WERI-Rb-1 (cell line): ENCODE results near the gene RIMS4.
"Not testable (repeated sequence)": the region's sequence is repeated elsewhere in the genome, so short reads cannot be mapped to it uniquely, and the experiment has no call there.

Source experiments
- DNase-seq: peaks from one replicate; pipeline ENCODE4 v3.0.0-alpha.2; 2020
- H3K27ac ChIP-seq: fragments of 250-450 bp; sonication (Bioruptor Pico); 2 replicates; pipeline ENCODE4 v1.5.1; 2020; ENCODE audit warnings: mild to moderate bottlenecking, moderate library complexity
- H3K27me3 ChIP-seq: fragments of 250-450 bp; sonication (Bioruptor Pico); 2 replicates; pipeline ENCODE4 v1.5.1; 2021; ENCODE audit warnings: mild to moderate bottlenecking, low read depth, moderate library complexity; ENCODE audit not compliant: insufficient read depth, severe bottlenecking
- H3K36me3 ChIP-seq: fragments of 250-450 bp; sonication (Bioruptor Pico); 2 replicates; pipeline ENCODE4 v1.5.1; 2020; ENCODE audit warnings: mild to moderate bottlenecking, moderate library complexity
- H3K4me3 ChIP-seq: 2 replicates; pipeline ENCODE4 v1.5.1; 2011; ENCODE audit warnings: low read depth, mild to moderate bottlenecking, control low read depth, low read length
- H3K9me3 ChIP-seq: fragments of 250-450 bp; sonication (Bioruptor Pico); 2 replicates; pipeline ENCODE4 v1.5.1; 2021; ENCODE audit warnings: mild to moderate bottlenecking, moderate library complexity; ENCODE audit not compliant: severe bottlenecking
- TF ChIP-seq, protein P1 (sequence below): IDR thresholded peaks from 2 replicates; pipeline ENCODE4 v1.5.1; 2011; ENCODE audit warnings: low read depth, mild to moderate bottlenecking, control low read depth, inconsistent platforms, low read length

The RIMS4 gene

DNA sequence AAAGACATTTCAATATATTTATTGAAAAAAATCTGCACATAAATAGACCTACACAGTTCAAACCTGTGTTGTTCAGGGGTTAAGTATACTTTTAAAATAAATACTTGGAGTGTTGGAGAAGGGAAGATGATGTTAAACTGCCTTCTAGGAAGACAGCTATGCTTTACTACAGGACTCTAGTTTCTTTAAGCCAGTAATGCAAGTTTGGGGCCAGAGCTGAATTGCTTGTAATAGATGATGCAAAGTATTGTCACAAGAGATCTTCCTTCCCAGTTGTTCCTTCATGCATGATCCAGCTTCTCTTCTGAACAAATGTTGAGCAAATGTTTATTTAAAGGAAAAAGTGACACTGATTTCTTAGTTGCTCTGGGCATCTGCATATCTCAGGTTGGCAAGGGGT, 20.2 kb upstream of the RIMS4 start:
- Histone ChIP-seq H3K36me3 (no peaks in the 10 kb centered on the region), H3K27ac (no peak overlapping the region), H3K27me3 (no peaks in the 10 kb centered on the region), H3K9me3 (peaks cover 4% of the 10 kb centered on the region), H3K4me3 (no peak overlapping the region)
- DNase-seq, result no peak
- TF ChIP-seq, protein P1, sequence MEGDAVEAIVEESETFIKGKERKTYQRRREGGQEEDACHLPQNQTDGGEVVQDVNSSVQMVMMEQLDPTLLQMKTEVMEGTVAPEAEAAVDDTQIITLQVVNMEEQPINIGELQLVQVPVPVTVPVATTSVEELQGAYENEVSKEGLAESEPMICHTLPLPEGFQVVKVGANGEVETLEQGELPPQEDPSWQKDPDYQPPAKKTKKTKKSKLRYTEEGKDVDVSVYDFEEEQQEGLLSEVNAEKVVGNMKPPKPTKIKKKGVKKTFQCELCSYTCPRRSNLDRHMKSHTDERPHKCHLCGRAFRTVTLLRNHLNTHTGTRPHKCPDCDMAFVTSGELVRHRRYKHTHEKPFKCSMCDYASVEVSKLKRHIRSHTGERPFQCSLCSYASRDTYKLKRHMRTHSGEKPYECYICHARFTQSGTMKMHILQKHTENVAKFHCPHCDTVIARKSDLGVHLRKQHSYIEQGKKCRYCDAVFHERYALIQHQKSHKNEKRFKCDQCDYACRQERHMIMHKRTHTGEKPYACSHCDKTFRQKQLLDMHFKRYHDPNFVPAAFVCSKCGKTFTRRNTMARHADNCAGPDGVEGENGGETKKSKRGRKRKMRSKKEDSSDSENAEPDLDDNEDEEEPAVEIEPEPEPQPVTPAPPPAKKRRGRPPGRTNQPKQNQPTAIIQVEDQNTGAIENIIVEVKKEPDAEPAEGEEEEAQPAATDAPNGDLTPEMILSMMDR, result no peak

DNA sequence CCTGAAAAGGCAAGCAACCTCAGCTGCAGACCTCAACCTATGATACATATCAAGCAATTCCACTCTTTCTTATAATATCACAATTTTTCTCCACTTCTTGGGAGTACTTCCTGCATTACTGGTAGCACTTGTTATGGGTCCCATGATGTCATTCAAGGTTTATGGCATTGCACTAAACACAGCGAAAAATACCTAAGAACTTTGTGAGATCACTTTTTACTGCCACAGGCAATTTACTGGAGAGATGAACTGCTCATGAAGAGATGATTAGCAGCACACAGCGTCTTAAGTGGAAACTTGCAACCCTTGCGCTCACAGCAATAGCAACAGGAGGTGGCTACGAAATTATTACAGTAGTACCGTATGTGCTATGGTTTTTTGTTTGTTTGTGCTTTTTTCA, 19.3 kb upstream of the RIMS4 start:
- no peaks in the 10 kb centered on the region for H3K27me3 ChIP-seq
- no peak for DNase-seq
- TF ChIP-seq, protein P1, result no peak
- no peaks in the 10 kb centered on the region for H3K36me3 ChIP-seq
- no peak overlapping the region for H3K4me3 ChIP-seq
- peaks cover 4% of the 10 kb centered on the region for H3K9me3 ChIP-seq
- H3K27ac ChIP-seq, result no peak overlapping the region

DNA sequence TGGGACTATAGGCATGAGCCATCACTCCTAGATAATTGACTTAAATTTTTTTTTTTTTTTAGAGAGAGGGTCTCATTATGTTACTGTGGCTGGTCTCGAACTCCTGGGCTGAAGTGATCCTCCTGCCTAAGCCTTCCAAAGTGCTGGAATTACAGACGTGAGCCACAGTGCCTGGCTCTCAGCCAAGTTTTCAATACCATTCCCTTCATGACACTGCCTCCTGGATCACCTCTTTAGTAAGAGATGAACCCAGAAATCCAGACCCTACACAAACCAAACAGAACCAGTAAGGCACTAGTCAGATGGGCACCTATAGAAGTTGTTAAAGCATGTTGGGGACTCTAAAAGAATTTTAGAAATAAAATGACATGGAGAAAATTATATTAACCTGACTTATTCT, 18.3 kb upstream of the RIMS4 start:
- no peak overlapping the region for H3K4me3 ChIP-seq
- H3K9me3 ChIP-seq, result peaks cover 4% of the 10 kb centered on the region
- H3K27me3 ChIP-seq, result no peaks in the 10 kb centered on the region
- no peak for DNase-seq
- H3K27ac ChIP-seq, result no peak overlapping the region
- TF ChIP-seq, protein P1, result no peak
- no peaks in the 10 kb centered on the region for H3K36me3 ChIP-seq

DNA sequence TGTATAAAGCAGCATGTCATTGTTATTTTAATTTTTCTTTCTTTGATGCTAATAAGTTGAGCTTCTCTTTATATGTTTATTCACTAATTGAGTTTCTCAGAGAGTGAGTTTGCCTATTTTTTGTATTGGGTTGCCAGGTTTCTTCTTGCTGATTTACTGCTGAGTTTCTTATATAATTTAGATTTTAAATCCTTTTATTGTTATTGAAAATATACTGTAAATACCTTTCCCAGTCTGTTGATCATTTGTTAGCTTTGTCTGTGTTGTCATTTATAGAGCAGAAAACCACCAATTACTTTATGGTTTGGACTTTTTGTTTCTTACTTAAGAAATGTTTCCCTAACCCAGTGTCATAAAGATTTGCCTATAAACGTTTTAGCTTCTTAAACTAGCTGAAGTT, 17.1 kb upstream of the RIMS4 start:
- H3K27ac ChIP-seq, result no peak overlapping the region
- H3K36me3 ChIP-seq, result no peaks in the 10 kb centered on the region
- H3K9me3 ChIP-seq, result peaks cover 4% of the 10 kb centered on the region
- H3K4me3 ChIP-seq, result no peak overlapping the region
- DNase-seq, result no peak
- no peaks in the 10 kb centered on the region for H3K27me3 ChIP-seq
- TF ChIP-seq, protein P1, result no peak

DNA sequence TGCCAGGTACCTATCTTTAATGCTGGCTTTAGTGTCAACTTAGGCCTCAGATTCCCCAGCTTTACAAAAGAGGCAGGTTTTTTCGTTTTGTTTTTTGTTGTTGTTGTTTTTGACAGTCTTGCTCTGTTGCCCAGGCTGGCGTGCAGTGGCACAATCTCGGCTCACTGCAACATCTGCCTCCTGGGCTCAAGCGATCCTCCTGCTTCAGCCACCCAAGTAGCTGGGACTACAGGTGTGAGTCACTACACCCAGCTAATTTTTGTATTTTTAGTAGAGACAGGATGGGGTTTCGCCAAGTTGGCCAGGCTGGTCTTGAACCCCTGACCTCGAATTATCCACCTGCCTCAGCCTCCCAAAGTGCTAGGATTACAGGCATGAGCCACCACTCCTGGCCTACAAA, 11.2 kb upstream of the RIMS4 start:
- not testable (repeated sequence) for DNase-seq, H3K9me3 ChIP-seq, H3K36me3 ChIP-seq, H3K27me3 ChIP-seq, H3K4me3 ChIP-seq, H3K27ac ChIP-seq

DNA sequence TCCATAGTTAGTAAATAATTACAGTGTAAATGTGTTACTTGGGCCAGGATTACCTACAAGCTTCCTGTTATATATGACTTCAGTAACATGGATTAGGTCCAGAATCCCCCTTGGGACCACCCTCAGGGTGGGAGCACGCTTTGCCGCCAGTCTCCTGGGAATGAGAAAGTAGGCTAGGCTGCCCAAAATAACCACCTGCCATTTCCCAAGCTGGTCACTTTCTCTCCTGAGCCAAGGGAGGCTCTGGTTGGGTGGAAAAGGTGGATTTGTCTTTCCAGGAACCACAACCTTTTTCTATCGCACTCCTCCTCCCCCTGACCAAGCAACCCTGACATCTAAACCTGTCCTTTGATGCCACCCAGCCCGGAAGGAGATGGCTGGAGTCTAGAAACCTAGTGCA, 9.6 kb upstream of the RIMS4 start:
- H3K4me3 ChIP-seq, result no peak overlapping the region
- no peak overlapping the region for H3K27ac ChIP-seq
- no peaks in the 10 kb centered on the region for H3K36me3 ChIP-seq
- DNase-seq, result no peak
- H3K9me3 ChIP-seq, result no peaks in the 10 kb centered on the region
- TF ChIP-seq, protein P1, result no peak
- H3K27me3 ChIP-seq, result no peaks in the 10 kb centered on the region
